Ascending aorta (tissue), 2 donors: Measurements from ENCODE around the gene LRBA. TPM values are rescaled to one million over a fixed set of nuclear protein-coding genes. Genes with fewer than 3 reads are reported as not detected.

Source experiments
- DNase-seq, 2 donors: peaks; one replicate each; pipeline ENCODE4 v3.0.0-alpha.2; 2019; ENCODE audit warnings: low spot score in 2 of 2
- H3K27ac ChIP-seq, 2 donors: fragments of 200-600 bp; sonication (generic); one replicate each; pipeline ENCODE4 v1.5.1; 2016 to 2017; ENCODE audit warnings: mild to moderate bottlenecking in 1 of 2
- H3K27me3 ChIP-seq: fragments of 200-600 bp; sonication (generic); one replicate; pipeline ENCODE4 v1.5.1; 2017
- H3K36me3 ChIP-seq, 2 donors: fragments of 200-600 bp; sonication (generic); one replicate each; pipeline ENCODE4 v1.5.1; 2016
- H3K4me1 ChIP-seq, 2 donors: fragments of 200-600 bp; sonication (generic); one replicate each; pipeline ENCODE4 v1.5.1; 2016 to 2017; ENCODE audit warnings: mild to moderate bottlenecking in 1 of 2
- H3K4me3 ChIP-seq, 2 donors: fragments of 200-600 bp; sonication (generic); one replicate each; pipeline ENCODE4 v1.5.1; 2016 to 2017; ENCODE audit warnings: mild to moderate bottlenecking in 1 of 2
- H3K9me3 ChIP-seq, 2 donors: fragments of 200-600 bp; sonication (generic); one replicate each; pipeline ENCODE4 v1.5.1; 2016
- intact Hi-C: fragments of 100-400 bp; cut with DNase I; formaldehyde crosslinking; loops from one replicate; pipeline ENCODE4 v1.15.1; 2023
- total RNA-seq: library from RNA; depleted of rRNA; stranded (reverse); fragments of >200 nt; gene quantifications from one replicate; pipeline ENCODE4 v1.1.0, GENCODE V29; 2016
- TF ChIP-seq, protein P1 (sequence below), 3 experiments: fragments of 200-600 bp in 2 of 3; fragments of 450-650 bp in 1 of 3; sonication (generic) in 2 of 3; IDR thresholded peaks; one replicate each; pipeline ENCODE4 v1.5.1; 2016 to 2019; ENCODE audit warnings: antibody characterized with exemption in 3 of 3, mild to moderate bottlenecking in 1 of 3, moderate library complexity in 1 of 3

LRBA gene
- total RNA-seq, 1 donor from 2014 or later, result 15.2 TPM

DNA sequence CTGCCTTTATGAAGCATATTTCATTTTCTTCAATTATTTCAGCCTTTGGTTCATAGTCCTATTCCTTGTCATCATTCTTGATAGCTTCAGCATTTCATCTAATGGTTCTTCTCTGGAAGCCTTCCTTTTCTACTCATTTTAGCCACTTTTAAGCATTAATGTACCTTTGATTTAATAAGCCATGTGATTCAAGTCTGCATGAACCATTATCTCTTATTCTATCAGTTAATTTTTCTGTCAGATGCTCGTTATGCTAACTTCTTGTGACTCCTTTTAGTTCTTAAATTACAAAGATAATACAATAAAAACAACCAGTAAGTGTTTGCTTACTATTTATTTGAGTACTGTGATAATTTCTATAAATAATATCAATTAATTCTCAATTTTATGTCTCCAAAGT lies 643.2 kb downstream of the LRBA start:
- intact Hi-C loops, result no loop called here
- no peaks in the 10 kb centered on the region for H3K4me1 ChIP-seq
- no peaks in the 10 kb centered on the region for H3K9me3 ChIP-seq
- H3K27ac ChIP-seq, result no peak overlapping the region
- H3K27me3 ChIP-seq, result no peaks in the 10 kb centered on the region
- no peaks in the 10 kb centered on the region for H3K36me3 ChIP-seq
- H3K4me3 ChIP-seq, result no peak overlapping the region
- TF ChIP-seq, protein P1, sequence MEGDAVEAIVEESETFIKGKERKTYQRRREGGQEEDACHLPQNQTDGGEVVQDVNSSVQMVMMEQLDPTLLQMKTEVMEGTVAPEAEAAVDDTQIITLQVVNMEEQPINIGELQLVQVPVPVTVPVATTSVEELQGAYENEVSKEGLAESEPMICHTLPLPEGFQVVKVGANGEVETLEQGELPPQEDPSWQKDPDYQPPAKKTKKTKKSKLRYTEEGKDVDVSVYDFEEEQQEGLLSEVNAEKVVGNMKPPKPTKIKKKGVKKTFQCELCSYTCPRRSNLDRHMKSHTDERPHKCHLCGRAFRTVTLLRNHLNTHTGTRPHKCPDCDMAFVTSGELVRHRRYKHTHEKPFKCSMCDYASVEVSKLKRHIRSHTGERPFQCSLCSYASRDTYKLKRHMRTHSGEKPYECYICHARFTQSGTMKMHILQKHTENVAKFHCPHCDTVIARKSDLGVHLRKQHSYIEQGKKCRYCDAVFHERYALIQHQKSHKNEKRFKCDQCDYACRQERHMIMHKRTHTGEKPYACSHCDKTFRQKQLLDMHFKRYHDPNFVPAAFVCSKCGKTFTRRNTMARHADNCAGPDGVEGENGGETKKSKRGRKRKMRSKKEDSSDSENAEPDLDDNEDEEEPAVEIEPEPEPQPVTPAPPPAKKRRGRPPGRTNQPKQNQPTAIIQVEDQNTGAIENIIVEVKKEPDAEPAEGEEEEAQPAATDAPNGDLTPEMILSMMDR (IDR thresholded peaks at IDR 0.05), result no peak
- no peak for DNase-seq

DNA sequence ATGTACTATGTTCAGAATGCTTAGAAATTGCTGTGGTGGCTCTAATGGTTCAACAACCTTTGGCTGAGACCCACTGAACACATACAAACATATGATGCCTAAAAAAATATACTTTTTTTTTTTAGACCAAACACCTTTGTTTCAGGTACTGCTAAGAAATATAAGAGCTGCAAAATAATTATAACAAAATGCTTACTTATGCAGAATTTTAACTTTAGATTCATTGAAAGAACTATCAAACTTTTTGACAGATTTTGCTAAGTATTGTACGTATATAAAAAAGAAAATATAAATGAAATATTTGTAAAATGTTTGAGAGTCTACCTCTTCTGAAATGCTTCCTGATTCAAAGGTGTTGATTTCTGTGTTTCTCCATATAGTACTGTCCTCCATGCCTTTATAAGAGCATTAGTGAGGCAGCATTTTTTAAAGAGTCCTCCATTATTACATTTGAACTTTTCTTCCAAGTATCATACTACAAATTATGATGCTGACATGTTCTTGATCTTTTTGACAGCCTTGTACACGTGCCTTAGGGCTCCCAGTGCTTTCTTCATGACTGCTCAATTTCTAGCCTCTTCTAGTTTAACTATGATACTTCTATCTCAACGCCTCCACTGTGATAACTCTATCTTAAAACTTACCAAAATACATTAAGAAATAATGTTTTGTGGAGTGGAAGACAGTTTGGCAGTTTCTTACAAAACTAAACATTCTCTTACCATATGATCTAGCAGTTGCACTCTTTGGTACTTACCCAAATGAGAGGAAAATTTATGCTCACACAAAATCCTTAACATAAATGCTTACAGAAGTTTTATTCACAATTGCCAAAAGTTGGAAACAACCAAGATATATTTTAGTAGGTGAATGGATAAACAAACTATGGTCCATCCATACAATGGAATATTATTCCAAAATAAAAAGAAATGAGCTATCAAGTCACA lies 645.4 kb downstream of the LRBA start:
- intact Hi-C loops, result no loop called here
- Histone ChIP-seq H3K36me3 (no peaks in the 10 kb centered on the region), H3K4me1 (no peaks in the 10 kb centered on the region), H3K27me3 (no peaks in the 10 kb centered on the region), H3K4me3 (no peak overlapping the region), H3K27ac (no peak overlapping the region), H3K9me3 (no peaks in the 10 kb centered on the region)
- no peak for DNase-seq
- TF ChIP-seq, protein P1 (IDR thresholded peaks at IDR 0.05), result no peak

DNA sequence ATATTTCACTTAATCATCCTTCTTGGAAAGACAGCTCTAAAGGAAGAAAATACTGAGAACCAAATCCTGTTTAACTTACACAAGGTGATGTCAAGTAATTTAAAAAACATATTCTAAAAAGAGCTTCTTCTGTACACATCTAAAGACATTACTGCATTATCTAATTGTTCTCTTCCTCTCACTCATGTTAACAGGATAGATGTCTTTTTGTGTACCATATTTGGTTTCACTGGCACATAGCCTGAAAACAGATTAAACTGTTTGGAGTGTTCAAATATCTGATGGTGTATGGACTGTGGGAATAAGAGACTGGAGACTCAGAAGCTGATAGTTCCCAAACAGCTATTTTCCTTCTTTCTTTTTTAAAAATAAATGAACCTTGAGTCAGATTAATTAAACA lies 646.4 kb downstream of the LRBA start:
- Histone ChIP-seq H3K9me3 (no peaks in the 10 kb centered on the region), H3K4me1 (no peaks in the 10 kb centered on the region), H3K4me3 (no peak overlapping the region), H3K27ac (no peak overlapping the region), H3K36me3 (no peaks in the 10 kb centered on the region), H3K27me3 (no peaks in the 10 kb centered on the region)
- TF ChIP-seq, protein P1 (IDR thresholded peaks at IDR 0.05), result no peak
- DNase-seq, result no peak
- intact Hi-C loops, result no loop called here

DNA sequence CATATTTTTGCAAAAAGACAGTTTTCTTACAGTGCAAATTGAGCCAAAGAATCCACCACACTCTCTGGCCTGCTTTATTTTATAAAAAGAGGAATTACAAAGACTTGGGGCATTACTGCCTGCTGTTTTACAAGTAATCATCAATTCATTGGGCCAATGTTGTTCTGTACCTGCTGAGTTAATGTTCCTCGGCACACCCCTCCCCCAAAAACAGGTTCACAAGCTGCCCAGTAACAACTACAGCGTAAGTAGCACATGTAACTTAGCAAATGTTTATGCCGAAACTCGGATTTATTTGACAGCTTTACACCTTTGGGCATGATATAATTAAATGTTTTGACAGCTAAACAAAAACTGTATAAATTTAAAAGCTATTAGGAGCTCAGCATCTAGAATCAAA lies 647.8 kb downstream of the LRBA start:
- intact Hi-C loops, result no loop called here

DNA sequence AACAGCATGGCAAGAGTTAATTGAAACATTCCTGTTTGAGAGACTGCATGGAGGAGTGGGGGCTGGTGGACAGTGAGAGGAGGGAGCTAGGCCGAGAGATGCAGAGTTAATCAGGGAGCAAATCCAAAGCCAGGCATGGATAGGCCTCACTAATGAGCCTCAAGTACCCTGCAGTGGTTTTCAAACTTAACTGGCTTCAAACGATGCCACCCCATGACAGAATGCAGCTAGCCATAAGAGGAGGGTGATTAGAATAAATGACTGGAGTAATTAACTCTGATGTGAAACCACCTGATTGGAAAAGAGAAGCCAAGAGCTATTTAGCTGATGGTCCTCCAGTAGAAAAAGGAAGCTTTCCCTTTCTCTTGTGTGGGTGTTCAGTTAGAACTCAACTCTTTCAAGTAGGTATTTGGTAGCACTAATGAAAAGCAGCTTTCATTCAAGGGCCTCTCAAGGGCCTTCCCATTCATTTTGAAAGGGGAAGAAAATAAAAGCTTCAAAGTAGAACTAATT lies 648.5 kb downstream of the LRBA start:
- Histone ChIP-seq H3K27ac (no peak overlapping the region), H3K36me3 (no peaks in the 10 kb centered on the region), H3K4me3 (no peak overlapping the region), H3K9me3 (no peaks in the 10 kb centered on the region), H3K4me1 (no peaks in the 10 kb centered on the region), H3K27me3 (no peaks in the 10 kb centered on the region)
- TF ChIP-seq, protein P1 (IDR thresholded peaks at IDR 0.05), result no peak
- intact Hi-C loops, result no loop called here
- DNase-seq, result no peak

More for the DNA sequence above, 647.8 kb downstream of the LRBA start:
- no peaks in the 10 kb centered on the region for H3K36me3 ChIP-seq
- H3K27me3 ChIP-seq, result no peaks in the 10 kb centered on the region
- no peak for DNase-seq
- no peaks in the 10 kb centered on the region for H3K4me1 ChIP-seq
- H3K4me3 ChIP-seq, result no peak overlapping the region
- no peak overlapping the region for H3K27ac ChIP-seq
- TF ChIP-seq, protein P1 (IDR thresholded peaks at IDR 0.05), result no peak
- H3K9me3 ChIP-seq, result no peaks in the 10 kb centered on the region
